Measurements from ENCODE around the gene CDC42BPA. TPM values are rescaled to one million over a fixed set of nuclear protein-coding genes. Genes with fewer than 3 reads are reported as not detected.
A peak's percentile ranks its signal among the peaks of the same experiment; 100 is the strongest.

The CDC42BPA gene
- total RNA-seq, 1 experiment from 2014 or later = 30.1 TPM

GRCh38 chr1:226943156-226943555, 375.1 kb downstream of the CDC42BPA start:
- no CpG with 5 or more reads among the region's 5 CpGs for WGBS (ENCODE audit: extremely low coverage, insufficient read length, low lambda C conversion rate)
- no peak for DNase-seq
- H3K9me3 Mint-ChIP-seq = peaks cover 2% of the 10 kb centered on the region in 2 experiments; a peak in 1 of 5 replicates
- Histone ChIP-seq H3K18ac (ENCODE audit: insufficient read length, low read depth, low read length) (no peak overlapping the region), H3K79me2 (ENCODE audit: insufficient read depth, low read length) (no peaks in the 10 kb centered on the region), H3K9me3 (ENCODE audit: control insufficient read depth, low read depth, low read length) (no peaks in the 10 kb centered on the region), H3T11ph (ENCODE audit: low read length) (no peak overlapping the region), H2BK120ac (ENCODE audit: low read depth, low read length, poor library complexity, severe bottlenecking) (no peak overlapping the region), H3K4ac (ENCODE audit: low read depth, low read length) (no peak overlapping the region), H3K27ac (ENCODE audit: insufficient read length, low read depth, low read length) (no peak overlapping the region), H3K27me3 (ENCODE audit: insufficient read depth, low read length) (no peaks in the 10 kb centered on the region), H2BK20ac (ENCODE audit: low read depth, low read length, poor library complexity, severe bottlenecking) (no peak overlapping the region), H3K79me1 (ENCODE audit: insufficient read depth, low read depth, low read length, poor library complexity, severe bottlenecking) (peaks cover 2% of the 10 kb centered on the region), H2AFZ (ENCODE audit: low read length) (no peak overlapping the region), H4K91ac (ENCODE audit: insufficient read length, low read depth, low read length) (no peak overlapping the region), H4K5ac (ENCODE audit: insufficient read length, low read depth, low read length) (no peak overlapping the region), H2BK15ac (ENCODE audit: low read depth, low read length) (no peak overlapping the region), H2AK5ac (ENCODE audit: insufficient read length, low read length) (no peak overlapping the region), H2BK12ac (ENCODE audit: insufficient read length, low read depth, low read length) (no peak overlapping the region), H3K23ac (ENCODE audit: insufficient read length, low read depth, low read length) (no peak overlapping the region), H3K23me2 (ENCODE audit: insufficient read length, low read depth, low read length, poor library complexity, severe bottlenecking) (peaks cover 11% of the 10 kb centered on the region), H4K8ac (replicated peaks; ENCODE audit: insufficient read length, low read depth, low read length) (no peak overlapping the region), H3K4me1 (ENCODE audit: insufficient read depth, low read length) (peaks cover 8% of the 10 kb centered on the region), H3K14ac (ENCODE audit: insufficient read depth, low read length) (no peak overlapping the region), H3K4me2 (ENCODE audit: insufficient read depth, insufficient read length, low read length) (no peak overlapping the region), H4K20me1 (ENCODE audit: control insufficient read depth, insufficient read depth, insufficient read length) (no peaks in the 10 kb centered on the region), H2BK5ac (ENCODE audit: insufficient read length, low read length) (no peak overlapping the region), H3K56ac (ENCODE audit: insufficient read length, low read depth, low read length) (no peak overlapping the region), H3K9ac (ENCODE audit: extremely low read depth, insufficient read length, low read length) (no peak overlapping the region)
- H3K4me3 Mint-ChIP-seq = no peak overlapping the region
- peaks cover 58 to 66% of the 10 kb centered on the region in 2 experiments for H3K4me1 Mint-ChIP-seq
- no peak for TF ChIP-seq CTCF (conservative IDR thresholded peaks at IDR 0.05)
- peak overlapping the region in 1 of 3 experiments; percentile 23; a peak in 1 of 7 replicates for H3K27ac Mint-ChIP-seq
- H3K27me3 Mint-ChIP-seq (ENCODE audit: low read depth) = peaks cover 9% of the 10 kb centered on the region
- peaks cover 4 to 9% (median 8%) of the 10 kb centered on the region in 3 experiments for H3K36me3 Mint-ChIP-seq (ENCODE audit: insufficient read depth in 1 of 3, low read depth in 3 of 3)

Measured in H9 (cell line).